Mucosa of descending colon (tissue), 3 donors: Measurements from ENCODE around the gene SAMD4B. TPM values are rescaled to one million over a fixed set of nuclear protein-coding genes. Genes with fewer than 3 reads are reported as not detected.
A peak's percentile ranks its signal among the peaks of the same experiment; 100 is the strongest.

Experiments used
- ATAC-seq: fragments of 200-7000 bp; cut with Tn5 transposase; one replicate; pipeline ENCODE4 v1.9.1; 2020; ENCODE audit warnings: mild to moderate bottlenecking, moderate library complexity
- DNase-seq, 3 donors: peaks; one replicate each; pipeline ENCODE4 v3.0.0-alpha.2; 2020
- H3K36me3 ChIP-seq: fragments of 200-600 bp; one replicate; pipeline ENCODE4 v1.8.0; 2021; ENCODE audit warnings: low read depth, mild to moderate bottlenecking
- H3K4me1 ChIP-seq: fragments of 200-600 bp; one replicate; pipeline ENCODE4 v1.8.0; 2021; ENCODE audit warnings: low read depth, mild to moderate bottlenecking
- H3K4me3 ChIP-seq: fragments of 200-600 bp; one replicate; pipeline ENCODE4 v1.8.0; 2021; ENCODE audit warnings: mild to moderate bottlenecking
- H3K9me3 ChIP-seq: fragments of 200-600 bp; one replicate; pipeline ENCODE4 v1.8.0; 2021; ENCODE audit warnings: mild to moderate bottlenecking
- CTCF ChIP-seq: fragments of 200-600 bp; IDR thresholded peaks from one replicate; pipeline ENCODE4 v1.8.0; 2022; ENCODE audit warnings: antibody characterized with exemption, mild to moderate bottlenecking
- intact Hi-C, 2 donors: fragments of 100-400 bp; cut with DNase I in 1 of 2; cut with micrococcal nuclease in 1 of 2; formaldehyde crosslinking; loops; one replicate each; pipeline versions ENCODE4 v1.11.0 to v1.11.1; 2022; cut with DNase I, micrococcal nuclease
- total RNA-seq, 3 donors: library from RNA; stranded (reverse); fragmentation: NEBNext Ultra II Directional in 2 of 3; extraction: Animal tissue kit (Norgen Biotek cat#: 25700) in 2 of 3; gene quantifications; one replicate each; pipeline versions ENCODE4 v1.2.1 to v1.2.4, GENCODE V29; 2021 to 2023
- donor health status: DM: no; HTN: no; CAD: no; lungs with moderate emphysema.
- donor health status: DM: no; HTN: no; CAD: no.
- donor health status: DM: no; HTN: yes; CAD: no.

SAMD4B gene
- total RNA-seq, 3 donors from 2014 or later = 55.1 to 91.5 (median 67.4) TPM

- ATAC-seq (no peak), DNase-seq (no peak)
- no peak overlapping the region for H3K4me3 ChIP-seq
- no peaks in the 10 kb centered on the region for H3K9me3 ChIP-seq
- H3K36me3 ChIP-seq = no peaks in the 10 kb centered on the region
- peaks cover 59% of the 10 kb centered on the region for H3K4me1 ChIP-seq
- no peak for TF ChIP-seq CTCF
- intact Hi-C loops = no loop called here
Observed at GRCh38 chr19:39399668-39400050, 57.4 kb downstream of the SAMD4B start.

- H3K4me3 ChIP-seq = no peak overlapping the region
- intact Hi-C loops = no loop called here
- no peak for DNase-seq
Observed at GRCh38 chr19:39400061-39400460, 57.8 kb downstream of the SAMD4B start.

GRCh38 chr19:39401070-39401548, 58.9 kb downstream of the SAMD4B start:
- Histone ChIP-seq H3K4me1 (peaks cover 68% of the 10 kb centered on the region), H3K36me3 (no peaks in the 10 kb centered on the region), H3K9me3 (no peaks in the 10 kb centered on the region), H3K4me3 (no peak overlapping the region)
- intact Hi-C loops = no loop called here
- TF ChIP-seq CTCF = no peak
- ATAC-seq (no peak), DNase-seq (no peak)

More at GRCh38 chr19:39400061-39400460, 57.8 kb downstream of the SAMD4B start:
- no peak for ATAC-seq
- no peak for TF ChIP-seq CTCF
- Histone ChIP-seq H3K4me1 (peaks cover 61% of the 10 kb centered on the region), H3K9me3 (no peaks in the 10 kb centered on the region), H3K36me3 (no peaks in the 10 kb centered on the region)

- intact Hi-C loops = no loop called here
- Histone ChIP-seq H3K9me3 (no peaks in the 10 kb centered on the region), H3K4me1 (peaks cover 68% of the 10 kb centered on the region), H3K36me3 (no peaks in the 10 kb centered on the region), H3K4me3 (no peak overlapping the region)
- no peak for TF ChIP-seq CTCF
- DNase-seq (peak; percentile 86 to 92 (median 86)), ATAC-seq (peak; percentile 37)
Observed at GRCh38 chr19:39401549-39402345, 59.5 kb downstream of the SAMD4B start.

- Histone ChIP-seq H3K36me3 (no peaks in the 10 kb centered on the region), H3K9me3 (no peaks in the 10 kb centered on the region), H3K4me1 (peaks cover 62% of the 10 kb centered on the region), H3K4me3 (no peak overlapping the region)
- intact Hi-C loops = no loop called here
- peak; percentile 90 to 96 (median 94) for DNase-seq
- ATAC-seq = peak; percentile 40
- no peak for TF ChIP-seq CTCF
Observed at GRCh38 chr19:39402346-39403300, 60.4 kb downstream of the SAMD4B start.
